MM.1S (cell line): ENCODE data around the gene FBP1.

Experiments
- DNase-seq: peaks from one replicate; pipeline ENCODE4 v3.0.0-alpha.2; 2015
- H2AFZ ChIP-seq: fragments of 300-600 bp; sonication (generic); 2 replicates; pipeline ENCODE4 v1.6.0; 2016; ENCODE audit warnings: antibody characterized with exemption, low read length
- H3F3A ChIP-seq: fragments of 300-600 bp; sonication (generic); 2 replicates; pipeline ENCODE4 v1.6.1; 2016; ENCODE audit warnings: mild to moderate bottlenecking, antibody characterized with exemption, low read length, moderate library complexity, mixed read lengths; ENCODE audit not compliant: insufficient read depth
- H3K27ac ChIP-seq: fragments of 300-600 bp; sonication (generic); 2 replicates; pipeline ENCODE4 v1.5.1; 2016; ENCODE audit warnings: mild to moderate bottlenecking, low read length
- H3K27me3 ChIP-seq: fragments of 300-600 bp; sonication (generic); replicated peaks from 2 replicates; pipeline ENCODE4 v1.6.0; 2016; ENCODE audit warnings: low read length; ENCODE audit not compliant: insufficient read depth
- H3K36me3 ChIP-seq: fragments of 300-600 bp; sonication (generic); replicated peaks from 2 replicates; pipeline ENCODE4 v1.6.1; 2016; ENCODE audit warnings: mild to moderate bottlenecking, low read length, mixed read lengths; ENCODE audit not compliant: insufficient read depth
- H3K4me1 ChIP-seq: fragments of 300-600 bp; sonication (generic); 2 replicates; pipeline ENCODE4 v1.6.1; 2016; ENCODE audit warnings: low read length, mixed read lengths
- H3K4me2 ChIP-seq: fragments of 300-600 bp; sonication (generic); 2 replicates; pipeline ENCODE4 v1.6.0; 2016; ENCODE audit warnings: low read depth, low read length
- H3K4me3 ChIP-seq: fragments of 300-600 bp; sonication (generic); 2 replicates; pipeline ENCODE4 v1.5.1; 2016; ENCODE audit warnings: low read length, mixed read lengths
- H3K79me2 ChIP-seq: fragments of 300-600 bp; sonication (generic); 2 replicates; pipeline ENCODE4 v1.6.1; 2016; ENCODE audit warnings: mixed run types, low read length, mixed read lengths
- H3K9ac ChIP-seq: fragments of 300-600 bp; sonication (generic); 2 replicates; pipeline ENCODE4 v1.6.1; 2016; ENCODE audit warnings: low read length, mixed read lengths
- H3K9me2 ChIP-seq: fragments of 300-600 bp; sonication (generic); replicated peaks from 2 replicates; pipeline ENCODE4 v1.6.1; 2016; ENCODE audit warnings: mild to moderate bottlenecking, low read length, mixed read lengths; ENCODE audit not compliant: insufficient read depth
- H3K9me3 ChIP-seq: fragments of 300-600 bp; sonication (generic); replicated peaks from 2 replicates; pipeline ENCODE4 v1.6.1; 2016; ENCODE audit warnings: mild to moderate bottlenecking, low read length, mixed read lengths; ENCODE audit not compliant: insufficient read depth
- H4K20me1 ChIP-seq: fragments of 300-600 bp; sonication (generic); 2 replicates; pipeline ENCODE4 v1.6.1; 2016; ENCODE audit warnings: mild to moderate bottlenecking, low read length, moderate library complexity, mixed read lengths; ENCODE audit not compliant: insufficient read depth
- EZH2 ChIP-seq: fragments of 300-600 bp; sonication (generic); optimal IDR thresholded peaks from 2 replicates; pipeline ENCODE3; 2017; ENCODE audit warnings: low read depth, mild to moderate bottlenecking, antibody characterized with exemption, low read length, mixed read lengths
- EZH2phosphoT487 ChIP-seq: fragments of 300-600 bp; sonication (generic); IDR thresholded peaks from 2 replicates; pipeline ENCODE4 v1.6.1; 2018; ENCODE audit warnings: antibody characterized with exemption, low read length
- TF ChIP-seq, protein P1 (sequence below): fragments of 300-600 bp; sonication (generic); IDR thresholded peaks from 2 replicates; pipeline ENCODE4 v1.5.1; 2016; ENCODE audit warnings: antibody characterized with exemption, low read length, mixed read lengths

FBP1 gene

DNA sequence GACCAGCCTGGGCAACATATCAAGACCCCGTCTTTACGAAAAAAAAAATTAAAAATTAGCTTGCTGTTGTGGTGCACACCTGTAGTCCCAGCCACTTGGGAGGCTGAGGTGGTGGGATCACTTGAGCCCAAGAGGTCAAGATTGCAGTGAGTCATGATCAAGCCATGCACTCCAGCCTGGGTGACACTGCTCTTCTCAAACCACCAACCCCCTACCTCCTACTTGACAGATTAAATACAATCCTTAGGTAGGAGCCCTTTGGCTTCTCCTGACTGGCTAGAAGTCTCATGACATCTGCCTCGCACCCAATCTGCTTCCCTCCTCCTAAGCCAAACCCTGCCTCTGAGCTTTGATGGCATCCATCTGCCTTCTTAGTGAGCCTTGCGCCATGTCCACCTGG, 11.6 kb upstream of the FBP1 start:
- no peak overlapping the region for H3K27ac ChIP-seq
- no peak for TF ChIP-seq EZH2phosphoT487
- no peaks in the 10 kb centered on the region for H3K36me3 ChIP-seq
- no peak overlapping the region for H3K4me3 ChIP-seq
- no peak overlapping the region for H3K9ac ChIP-seq
- H4K20me1 ChIP-seq, result no peaks in the 10 kb centered on the region
- no peak overlapping the region for H3K4me2 ChIP-seq
- peaks cover 6% of the 10 kb centered on the region; the same call in 1 of the 2 replicates for H3K27me3 ChIP-seq
- peaks cover 4% of the 10 kb centered on the region; the same call in 1 of the 2 replicates for H3K4me1 ChIP-seq
- H3K9me3 ChIP-seq, result no peaks in the 10 kb centered on the region
- H3K79me2 ChIP-seq, result no peaks in the 10 kb centered on the region
- H2AFZ ChIP-seq, result no peak overlapping the region
- H3F3A ChIP-seq, result peaks cover 6% of the 10 kb centered on the region; the same call in 1 of the 2 replicates
- H3K9me2 ChIP-seq, result no peaks in the 10 kb centered on the region
- no peak for DNase-seq

DNA sequence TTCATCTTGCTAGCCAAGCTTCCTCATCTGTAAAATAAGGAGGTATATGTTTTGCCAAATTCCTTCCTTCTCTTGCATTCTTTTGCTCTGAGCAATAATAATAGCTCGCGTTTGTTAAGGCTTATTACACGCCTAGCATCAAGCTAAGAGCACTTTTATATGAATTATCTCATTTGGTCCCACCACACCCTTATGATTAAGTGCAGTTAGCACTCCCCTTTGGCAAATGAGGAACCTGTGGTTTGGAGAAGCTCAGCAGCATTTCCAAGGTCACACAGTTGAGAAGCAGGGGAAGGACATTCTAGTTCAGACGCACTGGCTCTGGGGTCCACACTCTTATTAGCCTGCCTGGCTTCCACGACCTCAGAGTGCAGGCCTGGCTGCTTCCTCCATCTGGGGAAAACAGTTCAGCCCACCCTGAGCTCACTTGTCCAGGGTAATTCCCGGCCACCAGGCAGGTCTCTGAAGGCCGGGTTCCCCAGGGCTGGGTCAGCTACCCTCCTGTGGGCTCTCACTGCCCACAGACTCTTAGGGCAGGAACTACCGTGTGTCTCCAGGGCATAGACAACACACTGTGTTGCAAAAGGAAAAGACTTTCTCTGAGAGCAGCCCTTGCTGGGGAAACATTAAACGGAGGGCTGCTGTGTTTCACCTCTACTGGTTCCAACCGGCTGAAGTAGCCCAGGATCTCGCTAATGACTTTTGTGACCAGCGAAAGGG, 9.9 kb upstream of the FBP1 start:
- H3K27me3 ChIP-seq, result peaks cover 10% of the 10 kb centered on the region; the same call in 1 of the 2 replicates
- no peaks in the 10 kb centered on the region for H3K9me3 ChIP-seq
- H3F3A ChIP-seq, result no peaks in the 10 kb centered on the region
- H3K4me2 ChIP-seq, result no peak overlapping the region
- no peak overlapping the region for H3K9ac ChIP-seq
- no peak overlapping the region for H3K4me3 ChIP-seq
- H3K4me1 ChIP-seq, result no peaks in the 10 kb centered on the region
- H3K36me3 ChIP-seq, result no peaks in the 10 kb centered on the region
- TF ChIP-seq EZH2phosphoT487, result no peak
- no peak for TF ChIP-seq EZH2
- TF ChIP-seq, protein P1, sequence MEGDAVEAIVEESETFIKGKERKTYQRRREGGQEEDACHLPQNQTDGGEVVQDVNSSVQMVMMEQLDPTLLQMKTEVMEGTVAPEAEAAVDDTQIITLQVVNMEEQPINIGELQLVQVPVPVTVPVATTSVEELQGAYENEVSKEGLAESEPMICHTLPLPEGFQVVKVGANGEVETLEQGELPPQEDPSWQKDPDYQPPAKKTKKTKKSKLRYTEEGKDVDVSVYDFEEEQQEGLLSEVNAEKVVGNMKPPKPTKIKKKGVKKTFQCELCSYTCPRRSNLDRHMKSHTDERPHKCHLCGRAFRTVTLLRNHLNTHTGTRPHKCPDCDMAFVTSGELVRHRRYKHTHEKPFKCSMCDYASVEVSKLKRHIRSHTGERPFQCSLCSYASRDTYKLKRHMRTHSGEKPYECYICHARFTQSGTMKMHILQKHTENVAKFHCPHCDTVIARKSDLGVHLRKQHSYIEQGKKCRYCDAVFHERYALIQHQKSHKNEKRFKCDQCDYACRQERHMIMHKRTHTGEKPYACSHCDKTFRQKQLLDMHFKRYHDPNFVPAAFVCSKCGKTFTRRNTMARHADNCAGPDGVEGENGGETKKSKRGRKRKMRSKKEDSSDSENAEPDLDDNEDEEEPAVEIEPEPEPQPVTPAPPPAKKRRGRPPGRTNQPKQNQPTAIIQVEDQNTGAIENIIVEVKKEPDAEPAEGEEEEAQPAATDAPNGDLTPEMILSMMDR, result no peak
- H4K20me1 ChIP-seq, result no peaks in the 10 kb centered on the region
- H3K27ac ChIP-seq, result no peak overlapping the region
- H3K9me2 ChIP-seq, result no peaks in the 10 kb centered on the region
- H2AFZ ChIP-seq, result no peak overlapping the region
- DNase-seq, result no peak
- no peaks in the 10 kb centered on the region for H3K79me2 ChIP-seq

DNA sequence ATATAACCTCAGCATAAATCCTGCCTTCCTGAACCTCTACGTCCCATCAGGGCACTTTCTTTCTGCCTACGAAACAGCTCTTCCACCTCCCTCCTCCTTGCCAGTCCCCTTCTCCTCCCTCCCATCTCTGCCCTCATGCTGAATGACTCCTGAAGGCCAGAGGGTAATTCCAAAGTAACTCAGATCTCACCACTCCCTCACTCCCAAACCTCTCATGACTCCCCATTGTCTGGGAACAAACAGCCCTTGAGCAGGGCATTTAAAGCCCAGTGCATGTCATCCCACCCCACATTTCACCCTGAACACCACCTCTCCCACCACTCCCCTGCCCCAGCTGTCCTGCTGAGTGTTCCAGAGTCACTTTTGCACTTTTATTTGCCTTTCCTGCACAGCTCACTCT, 8.9 kb upstream of the FBP1 start:
- H3K4me2 ChIP-seq, result no peak overlapping the region
- H3K9me2 ChIP-seq, result no peaks in the 10 kb centered on the region
- DNase-seq, result no peak
- TF ChIP-seq, protein P1, result no peak
- no peak for TF ChIP-seq EZH2
- TF ChIP-seq EZH2phosphoT487, result no peak
- no peak overlapping the region for H3K27ac ChIP-seq
- no peaks in the 10 kb centered on the region for H3K9me3 ChIP-seq
- H2AFZ ChIP-seq, result no peak overlapping the region
- no peaks in the 10 kb centered on the region for H3F3A ChIP-seq
- H3K79me2 ChIP-seq, result no peaks in the 10 kb centered on the region
- H3K36me3 ChIP-seq, result no peaks in the 10 kb centered on the region
- H3K4me1 ChIP-seq, result no peaks in the 10 kb centered on the region
- no peaks in the 10 kb centered on the region for H4K20me1 ChIP-seq
- no peak overlapping the region for H3K4me3 ChIP-seq
- H3K9ac ChIP-seq, result no peak overlapping the region
- peaks cover 10% of the 10 kb centered on the region; the same call in 1 of the 2 replicates for H3K27me3 ChIP-seq

DNA sequence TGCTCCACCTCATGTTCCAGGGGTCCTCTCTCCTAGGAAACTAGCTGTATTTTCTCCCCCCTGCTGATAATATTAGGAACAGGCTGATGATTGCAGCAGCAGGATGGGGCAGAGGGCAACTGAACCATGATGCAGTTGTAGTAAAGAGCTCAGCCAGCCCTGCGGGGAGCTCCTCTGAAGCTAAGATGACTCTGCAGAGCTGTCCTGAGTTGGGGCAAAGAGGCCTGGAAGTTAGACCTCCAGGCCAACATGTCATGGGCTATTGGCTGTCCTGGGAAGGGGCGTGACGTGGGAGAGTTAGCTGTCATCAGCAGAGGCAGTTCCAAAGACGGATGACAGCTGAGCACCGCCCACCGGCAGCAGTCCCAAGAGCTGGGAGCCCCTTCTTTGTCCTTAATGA, 6.6 kb upstream of the FBP1 start:
- Histone ChIP-seq H2AFZ (no peak overlapping the region), H3K4me3 (no peak overlapping the region), H3K4me1 (no peaks in the 10 kb centered on the region), H3K27me3 (peaks cover 15% of the 10 kb centered on the region), H3K9me2 (no peaks in the 10 kb centered on the region), H3K36me3 (no peaks in the 10 kb centered on the region), H3K79me2 (no peaks in the 10 kb centered on the region), H3F3A (no peaks in the 10 kb centered on the region), H4K20me1 (no peaks in the 10 kb centered on the region), H3K9me3 (no peaks in the 10 kb centered on the region), H3K9ac (no peak overlapping the region), H3K4me2 (no peak overlapping the region), H3K27ac (no peak overlapping the region)
- DNase-seq, result no peak
- TF ChIP-seq EZH2phosphoT487 (no peak), EZH2 (no peak)
- TF ChIP-seq, protein P1, result no peak
